NCI-H748 (cell line): ENCODE results near the gene CACNG3.
A peak's percentile ranks its signal among the peaks of the same experiment; 100 is the strongest.
"Not testable (repeated sequence)": the region's sequence is repeated elsewhere in the genome, so short reads cannot be mapped to it uniquely, and the experiment has no call there.

ENCODE experiments used
- DNase-seq: peaks from one replicate; lab custom pipeline; 2025; ENCODE audit not compliant: unreplicated experiment; lab: John Stamatoyannopoulos, UW

CACNG3 gene

DNA sequence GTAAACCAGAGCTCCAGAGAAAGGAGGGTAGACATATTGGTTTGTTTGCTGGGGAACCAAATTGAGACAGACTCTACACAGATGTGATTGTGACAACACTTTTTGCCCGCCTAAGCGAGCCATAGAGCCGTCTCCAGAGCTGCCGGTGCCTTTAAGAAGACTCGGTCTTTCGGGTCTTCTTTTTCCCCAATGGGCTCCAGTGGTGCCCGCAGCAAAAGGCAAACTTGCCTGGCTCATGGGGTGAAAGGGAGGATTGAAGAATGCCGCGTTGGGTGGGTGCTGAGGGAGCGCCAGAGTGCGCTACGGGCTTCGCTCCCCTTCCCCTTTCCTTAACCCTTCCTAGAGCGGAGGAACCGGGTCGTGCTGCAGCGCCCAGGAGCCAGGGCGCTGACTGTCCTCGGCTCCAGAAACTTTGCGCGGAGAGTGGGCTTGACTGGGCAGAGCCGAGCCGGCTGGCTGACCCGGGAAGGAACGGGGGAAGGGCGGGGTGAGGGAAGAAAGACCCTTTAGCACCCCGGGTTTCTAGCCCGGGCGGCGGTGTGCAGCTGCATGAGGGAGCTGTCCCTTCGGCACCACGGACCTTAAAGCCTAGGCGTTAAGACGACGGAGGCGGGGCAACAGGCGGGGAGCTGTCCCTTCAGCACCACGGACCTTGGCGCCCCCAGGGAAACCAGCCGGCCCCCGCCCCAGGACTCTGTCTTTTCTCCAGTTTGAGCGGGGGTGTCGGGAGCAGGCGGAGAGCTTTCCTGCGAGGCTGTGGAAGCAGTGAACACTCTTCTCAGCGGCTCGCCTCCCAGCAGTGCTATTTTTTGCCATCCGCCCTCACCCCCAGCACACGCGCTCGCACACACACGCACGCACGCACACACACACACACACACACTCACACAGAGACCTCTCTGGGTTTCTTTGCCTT lies at the start of gene CACNG3:
CACNG3 (plus strand) TSS at position 880 of the 916 bp plus-strand sequence. CDS start 420 bp downstream, outside the sequence.
- DNase-seq = peak; percentile 2

DNA sequence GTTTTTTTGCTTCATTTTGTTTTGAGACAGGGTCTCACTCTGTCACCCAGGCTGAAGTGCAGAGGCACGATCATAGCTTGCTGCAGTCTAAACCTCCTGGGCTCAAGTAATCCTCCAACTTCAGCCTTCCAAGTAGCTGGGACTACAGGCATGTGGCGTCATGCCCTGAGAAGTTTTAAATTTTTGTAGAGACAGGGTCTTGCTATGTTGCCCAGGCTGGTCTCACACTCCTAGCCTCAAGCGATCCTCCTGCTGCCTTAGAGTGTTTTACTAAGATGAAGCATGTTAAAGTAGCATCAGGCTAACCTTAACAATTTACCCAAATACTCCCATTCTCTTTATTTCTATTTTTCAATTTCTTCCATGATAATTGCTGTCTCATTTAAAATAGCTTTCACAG lies 49.2 kb upstream of the CACNG3 start:
- DNase-seq = no peak

DNA sequence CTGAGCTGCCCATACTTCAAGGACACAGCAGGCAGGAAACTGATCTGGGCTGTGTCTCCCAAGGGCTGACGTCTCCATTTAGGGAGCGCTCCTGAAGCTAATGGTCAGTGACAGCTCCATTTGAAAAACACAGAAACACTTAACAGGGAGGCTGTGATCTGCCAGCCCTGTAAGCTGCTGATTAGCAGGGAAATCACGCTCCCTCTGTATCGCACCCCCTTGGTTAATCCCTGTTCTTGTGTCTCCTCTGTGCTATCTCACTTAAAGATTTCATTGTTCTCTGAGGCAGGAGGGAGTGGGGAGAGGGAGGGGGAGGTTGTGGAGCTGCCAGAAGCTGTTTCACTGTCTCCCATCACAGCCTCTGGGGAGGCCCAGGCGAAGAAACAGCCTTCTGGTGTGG lies 47.4 kb upstream of the CACNG3 start:
- DNase-seq = peak; percentile 2

DNA sequence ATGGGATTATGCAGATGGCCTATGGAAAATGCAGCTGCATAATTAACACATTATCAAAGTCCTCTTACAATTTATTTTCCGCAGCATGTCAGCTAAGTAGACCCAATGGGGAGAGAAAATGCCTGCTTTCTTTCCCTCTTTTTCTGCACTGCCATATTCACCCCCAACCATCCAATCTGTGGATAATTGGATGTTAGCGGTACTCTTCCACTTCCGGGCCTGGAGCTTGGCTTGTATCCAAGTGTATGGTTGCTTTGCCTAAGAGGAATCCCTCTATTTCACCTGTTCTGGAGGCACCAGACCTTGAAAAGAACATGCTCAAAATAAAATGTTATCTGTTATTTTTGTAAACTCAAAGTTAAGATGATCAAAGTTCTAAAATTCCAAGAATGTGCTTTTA lies 41.1 kb upstream of the CACNG3 start:
- peak; percentile 39 for DNase-seq

DNA sequence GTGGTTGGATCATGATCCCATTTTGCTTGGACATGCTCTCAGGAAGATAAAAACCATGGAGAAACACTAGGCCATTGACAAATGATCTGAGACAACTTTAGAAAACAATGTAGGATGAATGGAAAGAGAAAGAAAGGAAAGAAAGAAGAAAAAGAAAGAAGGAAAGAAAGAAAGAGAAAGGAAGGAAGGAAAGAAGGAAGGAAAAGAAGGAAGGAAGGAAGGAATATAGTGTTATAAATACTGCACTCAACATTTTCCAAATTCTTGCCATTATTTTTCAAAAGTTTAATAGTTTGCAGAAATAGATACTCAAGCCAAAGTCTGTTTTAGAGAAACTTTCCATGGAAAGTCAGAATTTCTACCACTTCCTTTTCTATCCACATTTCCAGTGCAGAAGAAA lies 39.2 kb upstream of the CACNG3 start:
- DNase-seq = no peak

DNA sequence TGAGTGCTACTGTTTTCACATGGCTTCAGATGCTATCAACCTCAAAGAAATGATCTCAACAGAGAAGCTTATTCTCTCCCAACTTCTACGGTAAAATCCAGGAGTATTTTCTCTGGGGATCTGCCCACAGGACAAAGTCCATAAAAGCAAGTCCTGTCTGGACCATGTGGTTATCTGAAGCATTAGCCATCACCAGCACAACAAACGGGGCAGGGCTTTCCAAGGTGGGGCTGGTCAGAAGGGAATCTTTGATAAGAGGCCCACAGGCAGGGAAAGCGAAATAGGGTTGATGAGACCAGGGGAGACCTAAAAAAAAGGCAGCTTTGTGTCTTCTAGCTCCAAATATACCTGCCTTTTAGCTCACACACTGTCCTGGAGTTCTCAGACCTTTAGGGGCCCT lies 38.7 kb upstream of the CACNG3 start:
- no peak for DNase-seq

DNA sequence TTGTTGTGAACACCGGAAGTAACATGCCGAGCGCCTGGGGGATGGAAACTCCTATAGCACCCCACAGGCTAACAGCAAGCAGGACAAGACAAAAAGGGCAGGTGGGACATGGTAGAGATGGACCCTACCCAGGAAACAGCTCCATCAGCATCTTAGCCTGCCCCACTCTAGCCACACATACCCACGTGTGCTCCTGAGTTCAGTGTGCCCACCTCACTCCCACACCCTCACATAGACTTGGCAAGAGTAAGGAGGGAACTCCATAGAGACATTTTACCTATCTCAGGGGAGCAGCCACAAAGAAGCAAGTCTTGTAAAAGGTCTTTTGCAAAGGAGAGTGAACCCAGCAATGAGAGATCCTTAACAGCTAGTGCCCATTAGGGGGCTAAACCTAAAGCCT lies 37.8 kb upstream of the CACNG3 start:
- no peak for DNase-seq

DNA sequence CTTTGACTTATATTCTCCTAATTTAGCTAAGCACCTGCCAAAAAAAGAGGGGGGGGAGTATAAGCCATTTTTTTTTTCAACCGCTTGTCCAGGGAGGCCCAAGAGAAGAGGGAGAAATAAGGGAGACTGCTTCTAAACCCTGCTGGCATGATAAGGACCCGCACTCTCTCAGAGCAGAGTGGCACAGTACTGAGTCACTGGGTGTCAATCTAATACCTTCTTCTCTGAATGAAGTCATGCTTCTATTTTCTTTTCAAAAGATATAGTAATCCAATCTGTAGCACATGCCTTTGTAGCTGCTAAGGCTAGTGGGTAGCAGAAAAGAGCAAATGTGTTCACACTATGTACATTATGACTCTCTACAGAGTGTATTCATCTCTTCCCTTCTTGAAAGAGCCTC lies 34.9 kb upstream of the CACNG3 start:
- no peak for DNase-seq

DNA sequence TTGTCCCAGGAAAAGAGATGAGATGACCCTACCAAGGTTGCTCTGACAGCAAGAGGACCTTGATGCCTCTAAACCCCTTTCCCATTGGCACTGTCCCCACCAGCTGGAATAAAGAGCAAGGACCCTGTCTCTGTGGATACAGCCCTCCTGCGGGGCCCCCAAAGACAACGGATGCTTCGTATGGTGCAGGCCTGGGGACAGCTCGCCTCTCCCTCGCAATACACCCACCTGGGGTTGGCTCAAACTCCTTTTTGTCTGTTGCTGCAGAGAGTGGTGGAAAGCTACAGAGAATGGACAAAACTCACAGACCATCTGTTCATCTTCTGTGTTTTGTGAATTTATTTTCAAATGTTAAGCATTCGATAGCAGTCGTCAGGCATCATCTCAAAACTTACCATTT lies 27.6 kb upstream of the CACNG3 start:
- no peak for DNase-seq

DNA sequence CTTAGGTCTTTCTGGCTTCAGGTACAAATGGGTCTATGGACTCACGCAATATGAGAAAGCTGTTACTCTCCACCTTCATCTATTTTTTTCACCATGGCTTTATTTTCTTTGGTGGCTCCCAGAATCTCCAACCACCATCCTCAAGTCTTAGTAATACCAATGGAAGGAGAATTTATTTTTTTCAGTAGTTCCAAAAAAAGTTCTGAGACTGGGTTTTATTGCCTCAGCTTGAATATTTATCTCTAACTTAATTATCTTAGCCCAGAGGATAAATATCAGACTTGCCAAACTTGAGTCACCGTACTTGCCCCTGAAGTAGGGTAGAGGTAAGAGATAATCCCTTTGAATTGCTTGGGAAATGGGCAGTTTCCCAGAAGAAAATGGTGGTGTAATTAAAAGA lies 23.2 kb upstream of the CACNG3 start:
- no peak for DNase-seq

DNA sequence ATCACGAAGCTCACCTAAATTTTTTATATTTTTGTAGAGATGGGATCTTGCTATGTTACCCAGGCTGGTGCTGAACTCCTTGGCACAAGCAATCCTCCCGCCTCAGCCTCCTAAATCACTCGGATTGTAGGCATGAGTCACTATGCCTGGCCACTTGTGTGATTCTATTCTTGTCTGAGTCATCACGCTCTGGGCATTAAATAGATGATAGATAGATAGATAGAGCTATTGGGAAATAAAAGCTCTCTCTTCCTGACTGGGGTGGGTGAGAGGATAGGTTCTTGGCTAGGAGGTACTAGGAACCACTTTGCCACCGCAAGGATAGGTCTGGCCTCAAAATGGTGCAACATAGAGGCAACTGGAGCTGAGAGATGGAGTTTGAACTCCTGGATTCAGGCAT lies 21.4 kb upstream of the CACNG3 start:
- no peak for DNase-seq

DNA sequence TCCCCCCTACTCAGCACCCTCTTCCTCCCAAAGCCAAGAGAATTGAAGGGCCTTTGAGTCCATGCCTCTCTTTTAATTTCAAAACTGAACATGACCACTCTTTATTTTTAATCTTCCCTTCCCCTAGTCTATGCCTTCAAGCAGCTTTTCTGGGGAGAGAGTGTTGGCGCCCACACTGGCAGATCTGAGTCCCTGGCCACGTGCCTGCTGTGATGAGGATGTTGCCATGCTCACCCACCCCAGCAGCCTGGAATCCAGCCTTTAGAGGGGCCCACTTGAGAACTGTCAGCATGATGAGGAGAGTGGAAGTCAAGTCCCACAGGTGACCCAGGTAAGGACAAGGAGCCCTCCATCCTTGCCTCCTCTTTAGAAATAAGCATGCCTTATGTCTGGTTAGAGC lies 20.3 kb upstream of the CACNG3 start:
- DNase-seq = no peak

DNA sequence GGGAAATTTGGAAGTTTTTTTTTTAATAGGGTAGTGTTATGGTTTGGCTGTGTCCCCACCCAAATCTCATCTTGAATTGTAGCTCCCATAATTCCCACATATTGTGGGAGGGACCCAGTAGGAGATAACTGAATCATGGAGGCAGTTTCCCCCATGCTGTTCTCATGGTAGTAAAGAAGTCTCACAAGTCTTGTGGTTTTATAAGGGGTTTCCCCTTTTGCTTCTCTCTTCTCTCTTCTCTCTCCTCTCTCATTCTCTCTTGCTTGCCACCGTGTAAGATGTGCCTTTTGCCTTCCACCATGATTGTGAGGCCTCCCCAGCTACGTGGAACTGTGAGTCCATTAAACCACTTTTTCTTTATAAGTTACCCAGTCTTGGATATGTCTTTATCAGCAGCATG lies 17.3 kb upstream of the CACNG3 start:
- DNase-seq = not testable (repeated sequence)

DNA sequence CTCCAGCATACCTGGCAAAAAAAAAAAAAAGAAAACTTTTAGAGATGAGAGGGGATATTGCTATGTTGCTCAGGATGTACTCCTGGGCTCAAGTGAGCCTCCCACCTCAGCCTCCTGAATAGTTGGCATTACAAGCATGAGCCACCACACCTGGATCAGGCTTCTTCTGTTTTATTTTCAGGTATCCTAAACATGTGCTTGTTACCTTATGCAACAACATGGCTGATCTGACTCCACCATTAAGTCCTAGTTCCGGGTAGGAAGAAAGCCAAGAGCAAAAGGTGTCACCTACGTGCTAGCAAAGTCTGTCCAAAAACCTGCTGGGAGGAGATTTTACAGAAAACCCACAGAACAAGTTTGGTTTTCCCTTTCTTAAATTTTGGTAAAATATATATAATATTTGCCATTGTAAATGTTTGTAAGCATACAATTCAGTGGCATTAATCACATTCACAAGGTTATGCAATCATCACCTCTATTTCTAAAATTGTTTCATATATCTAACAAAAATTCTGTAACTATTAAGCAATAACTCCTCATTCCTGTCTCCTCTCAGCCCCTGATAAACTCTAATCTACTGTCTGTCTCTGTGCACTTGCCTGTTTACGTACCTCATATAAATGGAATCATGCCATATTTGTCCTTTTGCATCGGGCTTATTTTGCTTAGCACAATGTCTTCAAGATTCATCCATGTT lies 9.1 kb upstream of the CACNG3 start:
- DNase-seq = no peak

DNA sequence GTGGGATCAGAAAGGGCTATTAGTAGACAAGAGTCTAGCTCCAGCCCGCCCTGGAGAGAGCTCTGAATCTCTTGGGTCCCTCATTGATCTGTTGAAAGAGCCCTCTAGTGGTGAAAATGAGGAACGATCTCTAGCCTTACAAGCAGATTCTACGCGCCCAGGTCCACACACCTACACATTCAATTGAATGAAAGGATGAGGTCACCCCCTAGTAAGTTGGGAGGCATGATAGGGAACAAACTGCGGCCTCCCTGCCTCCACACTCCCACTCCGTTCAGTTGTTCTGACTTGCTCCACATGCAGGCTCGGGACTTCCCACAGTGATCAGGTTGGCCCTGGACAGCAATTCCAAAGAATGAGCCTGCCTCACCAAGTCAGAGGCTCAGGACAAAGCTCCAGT lies 2.9 kb upstream of the CACNG3 start:
- peak; percentile 70 for DNase-seq

DNA sequence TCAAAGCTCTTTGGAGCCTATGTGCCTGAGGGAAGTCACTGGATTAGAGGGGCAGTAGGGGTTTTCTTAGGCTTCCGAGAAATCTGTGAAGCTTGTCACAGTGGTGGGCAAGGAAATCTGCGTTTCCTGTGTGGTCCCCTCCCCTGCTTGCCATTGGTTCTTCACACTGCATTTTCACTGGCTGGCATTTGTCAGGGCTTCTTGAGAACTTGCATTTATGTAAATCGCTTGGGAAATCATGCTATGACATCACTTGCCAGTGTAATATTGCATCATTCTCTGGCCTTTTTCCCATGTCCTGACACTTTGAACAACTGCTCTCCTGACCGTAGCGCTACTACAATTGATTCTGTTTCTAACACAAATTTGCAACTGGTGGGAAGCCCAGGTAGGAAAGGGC lies 1.8 kb downstream of the CACNG3 start:
- DNase-seq = no peak

DNA sequence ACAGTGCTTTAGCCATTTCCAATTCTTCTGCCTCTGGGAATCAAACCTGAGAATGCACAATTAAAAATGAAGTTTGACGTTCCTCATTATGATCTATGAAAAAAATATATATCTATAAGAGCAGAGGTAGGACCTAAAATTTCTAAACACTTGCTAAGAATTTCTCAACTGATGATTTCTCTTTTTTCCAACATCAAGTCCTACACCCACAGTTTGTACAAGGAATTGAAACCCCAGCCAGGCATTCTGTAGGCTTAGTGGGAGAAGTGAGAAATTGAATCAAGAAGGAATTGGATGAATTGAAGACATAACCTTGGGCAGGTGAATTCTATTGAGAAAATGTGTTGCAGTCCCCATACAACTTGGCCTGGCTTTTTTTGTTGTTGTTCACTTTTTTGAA lies 2.7 kb downstream of the CACNG3 start:
- no peak for DNase-seq

DNA sequence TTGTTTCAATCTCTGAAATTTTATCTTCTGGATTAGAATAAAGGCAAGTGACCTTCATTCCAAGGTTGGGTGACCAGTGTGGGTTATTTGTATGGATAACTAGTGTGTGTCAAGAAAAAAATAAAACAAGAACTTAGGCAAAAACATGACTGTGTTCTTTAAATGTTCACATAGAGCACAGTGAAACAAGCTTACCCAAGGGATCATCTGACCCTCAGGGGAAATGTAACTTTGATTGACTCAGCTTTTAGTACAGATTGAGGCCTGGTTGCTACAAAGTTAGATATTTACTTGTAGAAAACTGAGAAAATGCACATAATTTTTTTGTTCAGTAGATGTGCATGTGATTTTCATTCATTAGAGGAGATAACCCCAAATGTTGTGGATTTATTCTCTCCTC lies 6.7 kb downstream of the CACNG3 start:
- DNase-seq = no peak

DNA sequence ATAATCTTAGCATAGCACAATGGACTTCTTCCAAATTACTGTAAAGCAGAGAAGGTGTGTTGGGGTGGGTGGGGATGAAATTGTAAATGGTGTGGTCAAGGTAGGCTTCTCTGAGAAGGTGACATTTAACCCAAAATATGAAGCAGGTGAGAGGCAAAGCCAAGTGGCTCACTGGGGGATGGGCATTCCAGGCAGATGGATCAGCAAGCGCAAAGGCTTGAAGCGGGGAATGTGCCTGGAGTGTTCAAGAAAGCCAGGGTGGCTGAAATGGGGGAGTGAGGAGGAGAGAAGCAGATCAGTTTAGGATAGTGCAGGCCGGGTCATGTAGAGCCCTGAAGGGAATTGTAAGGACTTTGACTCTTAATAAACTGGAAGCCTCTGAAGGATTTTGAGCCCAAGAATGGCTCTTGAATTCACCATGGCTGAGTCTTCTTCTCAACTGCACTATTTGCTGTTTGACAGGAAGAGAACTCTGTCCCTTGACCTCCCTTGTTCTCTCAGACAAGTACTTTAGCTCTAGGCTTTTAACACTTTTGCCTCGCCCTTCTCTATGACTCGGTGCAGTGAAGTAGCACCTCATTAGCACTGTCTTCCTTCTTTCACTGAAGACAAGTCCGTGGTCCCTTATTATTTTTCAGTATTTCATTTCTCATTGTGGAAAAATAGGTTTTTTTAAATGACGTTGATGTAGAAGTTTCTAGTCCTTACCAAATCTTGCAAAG lies 14.7 kb downstream of the CACNG3 start:
- no peak for DNase-seq

DNA sequence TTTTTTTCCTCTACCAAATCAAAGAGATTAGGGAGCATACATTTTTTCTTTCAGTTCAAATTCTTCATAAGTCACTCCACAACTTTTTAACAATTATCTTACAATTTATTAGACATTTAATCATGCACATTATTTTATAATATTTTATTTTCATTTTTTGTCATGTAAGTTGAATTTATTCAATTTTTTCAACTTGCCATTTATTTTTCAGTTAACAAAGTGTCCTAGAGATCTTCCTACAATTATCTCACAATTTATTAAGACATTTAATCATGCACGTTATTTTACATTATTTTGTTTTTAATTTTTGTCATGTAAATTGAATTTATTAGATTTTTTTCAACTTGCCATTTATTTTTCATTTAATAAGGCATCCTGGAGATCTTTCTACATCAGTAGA lies 16.2 kb downstream of the CACNG3 start:
- no peak for DNase-seq

DNA sequence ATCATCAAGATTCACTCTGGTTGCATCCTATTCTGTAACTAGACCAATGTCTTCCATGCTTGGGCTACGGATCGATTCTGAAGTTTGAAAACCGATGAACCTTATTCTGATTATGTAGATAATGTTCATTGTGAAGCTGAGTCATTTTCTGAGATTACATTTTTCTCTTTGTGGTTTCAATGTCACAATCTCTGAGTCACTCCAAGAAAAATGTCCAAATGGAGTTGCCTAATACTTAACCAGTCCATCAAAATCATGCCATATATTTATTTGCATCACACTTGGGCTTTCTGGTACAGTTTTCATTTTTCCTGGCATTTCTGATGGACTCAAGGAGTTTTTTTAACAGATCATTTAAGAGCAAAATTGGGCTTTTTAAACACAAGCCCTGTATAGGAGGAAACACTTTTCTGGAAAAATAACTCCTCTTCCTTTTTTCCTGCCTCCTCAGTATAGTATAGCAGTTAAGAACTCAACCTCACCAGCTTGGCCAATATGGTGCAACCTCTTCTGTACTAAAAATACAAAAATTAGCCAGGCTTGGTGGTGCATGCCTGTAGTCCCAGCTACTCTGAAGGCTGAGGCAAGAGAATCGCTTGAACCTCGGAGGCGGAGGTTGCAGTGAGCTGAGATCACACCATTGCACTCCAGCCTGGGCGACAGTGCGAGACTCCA lies 17.5 kb downstream of the CACNG3 start:
- DNase-seq = no peak
